Endothelial cell of umbilical vein (primary cell): ENCODE data around the gene SP3.

Experiments
- EZH2 ChIP-seq: IDR thresholded peaks from 2 replicates; pipeline ENCODE4 v1.6.1; 2012; ENCODE audit warnings: borderline replicate concordance, low read depth, mild to moderate bottlenecking, moderate library complexity, low read length, inconsistent platforms; ENCODE audit not compliant: severe bottlenecking
- MYC ChIP-seq: IDR thresholded peaks from one replicate; pipeline ENCODE4 v1.6.1; 2011; ENCODE audit warnings: mild to moderate bottlenecking, low read depth, low read length
- POLR2A ChIP-seq: IDR thresholded peaks from 2 replicates; pipeline ENCODE4 v1.6.1; 2012; ENCODE audit warnings: low read depth, mild to moderate bottlenecking, control low read depth, low read length
- POLR2AphosphoS5 ChIP-seq: IDR thresholded peaks from 2 replicates; pipeline ENCODE4 v1.6.1; 2012; ENCODE audit warnings: low read depth, mild to moderate bottlenecking, control low read depth, low read length, moderate library complexity; ENCODE audit not compliant: insufficient read depth
- TF ChIP-seq, protein P1 (sequence below), 2 donors: IDR thresholded peaks; 1 replicate in 1 of 2; 2 replicates in 1 of 2; pipeline ENCODE4 v1.5.1; 2011; ENCODE audit warnings: low read length in 2 of 2, mild to moderate bottlenecking in 2 of 2, moderate library complexity in 2 of 2, control low read depth in 1 of 2, inconsistent platforms in 1 of 2, low read depth in 1 of 2; ENCODE audit not compliant: insufficient read depth in 1 of 2; ENCODE audit errors: extremely low read depth in 1 of 2
- TF ChIP-seq, protein P2 (sequence below): IDR thresholded peaks from 2 replicates; pipeline ENCODE4 v1.6.1; 2011; ENCODE audit not compliant: insufficient read depth, insufficient read length

DNA sequence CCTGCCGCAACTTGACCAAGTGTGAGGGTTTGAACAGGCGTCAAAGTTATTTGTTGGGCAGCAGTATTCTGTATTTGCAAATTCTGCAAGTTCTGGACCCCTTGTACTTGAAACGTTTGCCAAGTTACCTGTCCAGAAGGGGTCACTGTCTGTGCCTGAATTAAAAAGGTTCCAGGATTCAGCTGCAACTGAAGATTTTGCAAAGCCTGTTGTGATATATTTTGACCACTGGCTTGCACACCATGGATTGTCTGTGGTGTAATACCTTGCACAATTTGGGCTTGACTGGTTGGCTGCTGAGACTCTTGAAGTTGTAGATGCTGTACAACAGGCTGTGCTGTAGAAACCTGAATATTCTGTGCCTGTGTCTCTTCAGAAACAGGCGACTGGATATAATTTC is 10.2 kb downstream of the SP3 start:
- TF ChIP-seq, protein P1, sequence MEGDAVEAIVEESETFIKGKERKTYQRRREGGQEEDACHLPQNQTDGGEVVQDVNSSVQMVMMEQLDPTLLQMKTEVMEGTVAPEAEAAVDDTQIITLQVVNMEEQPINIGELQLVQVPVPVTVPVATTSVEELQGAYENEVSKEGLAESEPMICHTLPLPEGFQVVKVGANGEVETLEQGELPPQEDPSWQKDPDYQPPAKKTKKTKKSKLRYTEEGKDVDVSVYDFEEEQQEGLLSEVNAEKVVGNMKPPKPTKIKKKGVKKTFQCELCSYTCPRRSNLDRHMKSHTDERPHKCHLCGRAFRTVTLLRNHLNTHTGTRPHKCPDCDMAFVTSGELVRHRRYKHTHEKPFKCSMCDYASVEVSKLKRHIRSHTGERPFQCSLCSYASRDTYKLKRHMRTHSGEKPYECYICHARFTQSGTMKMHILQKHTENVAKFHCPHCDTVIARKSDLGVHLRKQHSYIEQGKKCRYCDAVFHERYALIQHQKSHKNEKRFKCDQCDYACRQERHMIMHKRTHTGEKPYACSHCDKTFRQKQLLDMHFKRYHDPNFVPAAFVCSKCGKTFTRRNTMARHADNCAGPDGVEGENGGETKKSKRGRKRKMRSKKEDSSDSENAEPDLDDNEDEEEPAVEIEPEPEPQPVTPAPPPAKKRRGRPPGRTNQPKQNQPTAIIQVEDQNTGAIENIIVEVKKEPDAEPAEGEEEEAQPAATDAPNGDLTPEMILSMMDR (IDR thresholded peaks at IDR 0.05; ENCODE audit: extremely low read depth in 1 of 2, insufficient read depth in 1 of 2, low read depth in 1 of 2, low read length in 2 of 2) = no peak
- TF ChIP-seq, protein P2, sequence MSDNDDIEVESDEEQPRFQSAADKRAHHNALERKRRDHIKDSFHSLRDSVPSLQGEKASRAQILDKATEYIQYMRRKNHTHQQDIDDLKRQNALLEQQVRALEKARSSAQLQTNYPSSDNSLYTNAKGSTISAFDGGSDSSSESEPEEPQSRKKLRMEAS = no peak
- no peak for TF ChIP-seq EZH2
- TF ChIP-seq POLR2AphosphoS5 = no peak
- TF ChIP-seq POLR2A = no peak
- no peak for TF ChIP-seq MYC
